Hepatocyte (in vitro differentiated cells): ENCODE results near the gene TEPSIN. TPM values are rescaled to one million over a fixed set of nuclear protein-coding genes. Genes with fewer than 3 reads are reported as not detected.

ENCODE experiments used
- DNase-seq: peaks from one replicate; pipeline ENCODE4 v3.0.0-alpha.2; 2016; ENCODE audit warnings: low spot score
- H2AFZ ChIP-seq: fragments of 200-600 bp; sonication (generic); 2 replicates; pipeline ENCODE4 v1.6.0; 2016; ENCODE audit warnings: antibody characterized with exemption, mild to moderate bottlenecking
- H3K27ac ChIP-seq: fragments of 200-600 bp; sonication (generic); 2 replicates; pipeline ENCODE4 v1.5.1; 2016; ENCODE audit warnings: mild to moderate bottlenecking
- H3K27me3 ChIP-seq: fragments of 200-600 bp; sonication (generic); 2 replicates; pipeline ENCODE4 v1.6.1; 2016
- H3K36me3 ChIP-seq: fragments of 200-600 bp; sonication (generic); replicated peaks from 2 replicates; pipeline ENCODE4 v1.5.1; 2016; ENCODE audit warnings: low read depth; ENCODE audit not compliant: insufficient read depth
- H3K4me1 ChIP-seq: fragments of 200-600 bp; sonication (generic); 2 replicates; pipeline ENCODE4 v1.5.1; 2016; ENCODE audit warnings: mild to moderate bottlenecking, moderate library complexity; ENCODE audit not compliant: insufficient read depth
- H3K4me2 ChIP-seq: fragments of 200-600 bp; sonication (generic); 2 replicates; pipeline ENCODE4 v1.6.0; 2016
- H3K4me3 ChIP-seq: fragments of 200-600 bp; sonication (generic); 2 replicates; pipeline ENCODE4 v1.5.1; 2016; ENCODE audit warnings: mild to moderate bottlenecking
- H3K79me2 ChIP-seq: fragments of 200-600 bp; sonication (generic); 2 replicates; pipeline ENCODE4 v1.6.0; 2017; ENCODE audit warnings: mild to moderate bottlenecking
- H3K9me2 ChIP-seq: fragments of 200-600 bp; sonication (generic); replicated peaks from 2 replicates; pipeline ENCODE4 v1.6.0; 2017; ENCODE audit warnings: mild to moderate bottlenecking; ENCODE audit not compliant: insufficient read depth
- H3K9me3 ChIP-seq: fragments of 200-600 bp; sonication (generic); 2 replicates; pipeline ENCODE4 v1.5.1; 2016; ENCODE audit warnings: low read depth, mild to moderate bottlenecking
- H4K20me1 ChIP-seq: fragments of 200-600 bp; sonication (generic); 2 replicates; pipeline ENCODE4 v1.6.0; 2016; ENCODE audit warnings: mild to moderate bottlenecking; ENCODE audit not compliant: insufficient read depth, poor library complexity, severe bottlenecking
- CTCF ChIP-seq: fragments of 200-600 bp; sonication (generic); IDR thresholded peaks from 2 replicates; pipeline ENCODE4 v1.5.1; 2016; ENCODE audit warnings: antibody characterized with exemption, mild to moderate bottlenecking; ENCODE audit not compliant: poor library complexity
- EZH2 ChIP-seq: fragments of 200-600 bp; sonication (generic); IDR thresholded peaks from 2 replicates; pipeline ENCODE4 v1.6.1; 2016; ENCODE audit warnings: antibody characterized with exemption, mild to moderate bottlenecking, borderline replicate concordance
- EZH2phosphoT487 ChIP-seq: fragments of 200-600 bp; sonication (generic); IDR thresholded peaks from one replicate; pipeline ENCODE4 v1.6.1; 2018; ENCODE audit warnings: antibody characterized with exemption, mild to moderate bottlenecking, low read depth, moderate library complexity; ENCODE audit not compliant: unreplicated experiment, severe bottlenecking
- WGBS: methylation state at CpG from one replicate; pipeline ENCODE4 v1.1.6; 2016; ENCODE audit warnings: low lambda C conversion rate; ENCODE audit errors: missing lambda C conversion rate; 5-methylcytosine and 5-hydroxymethylcytosine counted together
- polyA plus RNA-seq: library from polyadenylated mRNA; unstranded; fragments of >200 nt; fragmentation: Nextera tagmentation; extraction: Ambion mirVana; gene quantifications from 2 replicates; pipeline ENCODE4 v1.2.1, GENCODE V29; 2016
- total RNA-seq: library from RNA; depleted of rRNA; stranded (reverse); fragments of >200 nt; gene quantifications from 2 replicates; pipeline ENCODE4 v1.2.3, GENCODE V29; 2014

The TEPSIN gene
- total and polyA plus RNA-seq, 2 experiments from 2014 or later, result 34.1 to 44.3 TPM

- no peak overlapping the region for H3K4me3 ChIP-seq
- H3K9me2 ChIP-seq, result no peaks in the 10 kb centered on the region
- no peak for TF ChIP-seq EZH2phosphoT487
- no peak for TF ChIP-seq CTCF
- no peak for TF ChIP-seq EZH2
- H2AFZ ChIP-seq, result no peak overlapping the region
- no peak for DNase-seq
- H3K79me2 ChIP-seq, result no peaks in the 10 kb centered on the region
- H3K27ac ChIP-seq, result no peak overlapping the region
- H3K27me3 ChIP-seq, result no peaks in the 10 kb centered on the region
- H3K4me1 ChIP-seq, result no peaks in the 10 kb centered on the region
- H3K4me2 ChIP-seq, result no peak overlapping the region
- WGBS, result 94% methylated on average over 10 of the region's 10 CpGs
- H3K9me3 ChIP-seq, result no peaks in the 10 kb centered on the region
- no peaks in the 10 kb centered on the region for H3K36me3 ChIP-seq
- H4K20me1 ChIP-seq, result no peaks in the 10 kb centered on the region
Observed at GRCh38 chr17:81204578-81204977, 34.3 kb downstream of the TEPSIN start.

DNA sequence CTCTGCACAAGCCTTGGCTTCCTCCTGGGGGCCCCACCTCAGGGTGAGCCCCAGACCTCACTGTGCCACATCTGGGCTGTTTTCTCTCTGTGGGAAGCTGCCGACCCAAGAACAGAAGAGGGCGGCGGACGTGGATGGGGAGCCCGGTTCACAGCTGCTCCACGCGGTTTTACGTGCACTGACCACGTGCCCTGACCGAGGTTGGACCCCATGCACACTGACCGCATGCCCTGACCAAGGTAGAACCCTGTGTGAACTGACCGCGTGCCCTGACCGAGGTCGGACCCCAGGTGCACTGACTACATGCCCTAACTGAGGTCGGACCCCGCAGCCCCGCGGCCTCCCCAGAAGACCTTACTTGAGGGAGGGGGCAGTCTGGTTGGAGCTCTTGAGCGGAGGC is 35.7 kb downstream of the TEPSIN start:
- WGBS, result 98% methylated on average over 18 of the region's 20 CpGs
- H3K4me2 ChIP-seq, result no peak overlapping the region
- H4K20me1 ChIP-seq, result no peaks in the 10 kb centered on the region
- H3K4me3 ChIP-seq, result no peak overlapping the region
- no peaks in the 10 kb centered on the region for H3K9me3 ChIP-seq
- H3K27me3 ChIP-seq, result no peaks in the 10 kb centered on the region
- no peak overlapping the region for H3K27ac ChIP-seq
- DNase-seq, result no peak
- no peaks in the 10 kb centered on the region for H3K79me2 ChIP-seq
- no peaks in the 10 kb centered on the region for H3K36me3 ChIP-seq
- TF ChIP-seq EZH2phosphoT487 (no peak), CTCF (no peak), EZH2 (no peak)
- H3K9me2 ChIP-seq, result no peaks in the 10 kb centered on the region
- H3K4me1 ChIP-seq, result no peaks in the 10 kb centered on the region
- no peak overlapping the region for H2AFZ ChIP-seq

- Histone ChIP-seq H3K27me3 (no peaks in the 10 kb centered on the region), H3K36me3 (no peaks in the 10 kb centered on the region), H3K4me2 (no peak overlapping the region), H3K4me3 (no peak overlapping the region), H4K20me1 (no peaks in the 10 kb centered on the region), H3K9me3 (no peaks in the 10 kb centered on the region), H3K4me1 (no peaks in the 10 kb centered on the region), H2AFZ (no peak overlapping the region), H3K27ac (no peak overlapping the region), H3K9me2 (no peaks in the 10 kb centered on the region), H3K79me2 (no peaks in the 10 kb centered on the region)
- TF ChIP-seq EZH2 (no peak), CTCF (no peak)
- no peak for DNase-seq
- WGBS, result 98% methylated on average over 10 of the region's 10 CpGs
Observed at GRCh38 chr17:81202318-81202717, 36.5 kb downstream of the TEPSIN start.
